Transverse colon (tissue), 4 donors: ENCODE data around the gene ATP5F1A. TPM values are rescaled to one million over a fixed set of nuclear protein-coding genes. Genes with fewer than 3 reads are reported as not detected.

Source experiments
- DNase-seq: peaks from one replicate; pipeline ENCODE4 v3.0.0-alpha.2; 2019
- H3K27ac ChIP-seq, 4 donors: fragments of 200-600 bp; sonication (generic); 2 replicates each; pipeline ENCODE4 v1.5.1; 2016 to 2018; ENCODE audit warnings: inconsistent platforms in 4 of 4
- H3K27me3 ChIP-seq: fragments of 200-600 bp; sonication (generic); 2 replicates; pipeline ENCODE4 v1.5.1; 2017; ENCODE audit warnings: inconsistent platforms
- H3K36me3 ChIP-seq, 4 donors: fragments of 200-600 bp; sonication (generic); 2 replicates each; pipeline ENCODE4 v1.5.1; 2017 to 2019; ENCODE audit warnings: inconsistent platforms in 4 of 4
- H3K4me1 ChIP-seq, 4 donors: fragments of 200-600 bp; sonication (generic); 2 replicates each; pipeline ENCODE4 v1.5.1; 2017 to 2020; ENCODE audit warnings: inconsistent platforms in 4 of 4
- H3K4me3 ChIP-seq, 4 donors: fragments of 200-600 bp; sonication (generic); 1 replicate in 1 of 4; 2 replicates in 3 of 4; pipeline versions ENCODE4 v1.5.1 to v1.6.1; 2017 to 2019; ENCODE audit warnings: inconsistent platforms in 4 of 4
- H3K9me3 ChIP-seq, 2 donors: fragments of 200-600 bp; sonication (generic); 2 replicates each; pipeline ENCODE4 v1.5.1; 2017 to 2019; ENCODE audit warnings: inconsistent platforms in 2 of 2
- CTCF ChIP-seq, 5 experiments: fragments of 200-600 bp in 3 of 5; fragments of 450-650 bp in 2 of 5; sonication (generic) in 3 of 5; IDR thresholded peaks; 1 replicate in 2 of 5; 2 replicates in 3 of 5; pipeline ENCODE4 v1.5.1; 2016 to 2017; ENCODE audit warnings: antibody characterized with exemption in 5 of 5, inconsistent platforms in 3 of 5, mild to moderate bottlenecking in 2 of 5, moderate library complexity in 1 of 5
- EP300 ChIP-seq: sonication (generic); formaldehyde crosslinking; IDR thresholded peaks from one replicate; pipeline ENCODE4 v1.6.1; 2017; ENCODE audit warnings: antibody characterized with exemption, low read depth
- POLR2A ChIP-seq: fragments of 450-650 bp; IDR thresholded peaks from one replicate; pipeline ENCODE4 v1.6.1; 2016; ENCODE audit warnings: antibody characterized with exemption, mild to moderate bottlenecking, moderate library complexity
- POLR2AphosphoS5 ChIP-seq, 3 donors: sonication (generic); formaldehyde crosslinking; IDR thresholded peaks; one replicate each; pipeline ENCODE4 v1.6.1; 2016; ENCODE audit warnings: antibody characterized with exemption in 3 of 3
- WGBS, 2 donors: methylation state at CpG; one replicate each; pipeline ENCODE4 v1.1.5; 2018; ENCODE audit warnings: low coverage in 1 of 2; 5-methylcytosine and 5-hydroxymethylcytosine counted together
- in situ Hi-C, 4 donors: fragments of 200-750 bp; cut with MboI; loops; one replicate each; pipeline versions ENCODE4 v1.15.0 to v1.15.1; 2017; ENCODE audit warnings: low sequenced_read_pairs in 3 of 4, low pct_ligation_motif_present in 1 of 4, low pct_unique_long_range_greater_than_20kb in 1 of 4
- intact Hi-C: fragments of 100-400 bp; cut with DNase I; formaldehyde crosslinking; loops from one replicate; pipeline ENCODE4 v1.15.1; 2023; ENCODE audit warnings: low total_unique reads
- total RNA-seq, 4 donors: library from RNA; depleted of rRNA; stranded (reverse); fragments of >200 nt; gene quantifications; one replicate each; pipeline ENCODE4 v1.1.0, GENCODE V29; 2016

The ATP5F1A gene
- total RNA-seq, 4 donors from 2014 or later = 284 to 811 (median 475) TPM

GRCh38 chr18:46110406-46110805 lies 12.3 kb upstream of the ATP5F1A start:
- Histone ChIP-seq H3K27ac (no peak overlapping the region), H3K4me3 (no peak overlapping the region), H3K36me3 (peaks cover 0 to 8% (median 4%) of the 10 kb centered on the region in 4 donors), H3K27me3 (no peaks in the 10 kb centered on the region), H3K4me1 (peaks cover 2 to 11% (median 5%) of the 10 kb centered on the region in 4 donors), H3K9me3 (no peaks in the 10 kb centered on the region)
- in situ Hi-C loops = no loop called here
- no peak for DNase-seq
- intact Hi-C loops = no loop called here
- 97% methylated on average over 3 of the region's 3 CpGs; no CpG with 5 or more reads in 1 of the 2 donors for WGBS, 2 donors
- no peak for TF ChIP-seq EP300
- no peak for TF ChIP-seq CTCF (IDR thresholded peaks at IDR 0.05)
- no peak for TF ChIP-seq POLR2A
- TF ChIP-seq POLR2AphosphoS5 (IDR thresholded peaks at IDR 0.05) = no peak

GRCh38 chr18:46109386-46109785 lies 11.3 kb upstream of the ATP5F1A start:
- no peak for DNase-seq
- Histone ChIP-seq H3K27ac (peak overlapping the region; percentile 9 to 41 (median 20)), H3K9me3 (no peaks in the 10 kb centered on the region), H3K4me3 (no peak overlapping the region), H3K27me3 (no peaks in the 10 kb centered on the region), H3K4me1 (peaks cover 5 to 16% (median 11%) of the 10 kb centered on the region in 4 donors), H3K36me3 (no peaks in the 10 kb centered on the region)
- TF ChIP-seq CTCF (IDR thresholded peaks at IDR 0.05) (no peak), POLR2AphosphoS5 (IDR thresholded peaks at IDR 0.05) (no peak), POLR2A (no peak), EP300 (no peak)
- WGBS, 2 donors = 50 to 73% methylated on average over 1 to 5 of the region's 5 CpGs
- intact Hi-C loops = no loop called here
- in situ Hi-C loops = no loop called here

GRCh38 chr18:46104128-46104911 lies 6.2 kb upstream of the ATP5F1A start, which contains the start of gene HAUS1:
HAUS1 (plus strand) TSS chr18:46104385; CDS start chr18:46104412, 27 bp downstream.
- in situ Hi-C loops (no loop called here), intact Hi-C loops (no loop called here)
- peak within 1 kb of the TSS; percentile 59 to 97 (median 84) for H3K4me3 ChIP-seq
- H3K27ac ChIP-seq = peak within 1 kb of the TSS; percentile 91 to 95 (median 91)
- no peaks in the 10 kb centered on the region for H3K36me3 ChIP-seq
- peaks cover 3 to 17% (median 12%) of the 10 kb centered on the region in 4 donors for H3K4me1 ChIP-seq
- H3K27me3 ChIP-seq = no peaks in the 10 kb centered on the region
- DNase-seq = peak; percentile 95
- TF ChIP-seq POLR2AphosphoS5 (IDR thresholded peaks at IDR 0.05) (peak; percentile 71 to 87 (median 79)), CTCF (IDR thresholded peaks at IDR 0.05) (no peak), POLR2A (peak; percentile 77)
- WGBS, 2 donors = 0 to 2% methylated on average over 12 to 55 of the region's 57 CpGs
- H3K9me3 ChIP-seq = no peaks in the 10 kb centered on the region

GRCh38 chr18:46099463-46099862 lies 1.4 kb upstream of the ATP5F1A start:
- no peaks in the 10 kb centered on the region for H3K27me3 ChIP-seq
- TF ChIP-seq POLR2A (no peak), CTCF (IDR thresholded peaks at IDR 0.05) (no peak), POLR2AphosphoS5 (IDR thresholded peaks at IDR 0.05) (no peak)
- intact Hi-C loops (no loop called here), in situ Hi-C loops (loop anchor here in 2 of 4 donors (25.0 kb wide), 2 partner anchors 137 to 162 kb away; partner anchors contain the start of gene EPG5 (in 1 of the 2))
- peaks cover 0 to 3% (median under 1%) of the 10 kb centered on the region in 4 donors for H3K36me3 ChIP-seq
- no peak for DNase-seq
- H3K4me1 ChIP-seq = peaks cover 3 to 35% (median 25%) of the 10 kb centered on the region in 4 donors
- H3K9me3 ChIP-seq = no peaks in the 10 kb centered on the region
- H3K27ac ChIP-seq = no peak overlapping the region
- 83 to 97% methylated on average over 2 to 8 of the region's 8 CpGs for WGBS, 2 donors
- no peak overlapping the region for H3K4me3 ChIP-seq
